GM23338 (cell line): ENCODE results near the gene ADAP1. TPM values are rescaled to one million over a fixed set of nuclear protein-coding genes. Genes with fewer than 3 reads are reported as not detected.

Experiments
- ATAC-seq: fragments of 200-7000 bp; cut with Tn5 transposase; 3 replicates; pipeline ENCODE4 v1.9.1; 2020
- DNase-seq: peaks from one replicate; pipeline ENCODE4 v3.0.0-alpha.2; 2015; ENCODE audit warnings: low spot score
- H2AFZ ChIP-seq: fragments of 200-600 bp; sonication (generic); 2 replicates; pipeline ENCODE4 v1.8.0; 2016; ENCODE audit warnings: antibody characterized with exemption, mild to moderate bottlenecking, moderate library complexity
- H3F3A ChIP-seq: fragments of 200-600 bp; sonication (generic); replicated peaks from 2 replicates; pipeline ENCODE4 v1.8.0; 2017; ENCODE audit warnings: antibody characterized with exemption, mixed run types, low read depth
- H3K27ac ChIP-seq: fragments of 200-600 bp; sonication (generic); 2 replicates; pipeline ENCODE4 v1.6.1; 2016; ENCODE audit warnings: low read depth
- H3K27me3 ChIP-seq: fragments of 200-600 bp; sonication (generic); 2 replicates; pipeline ENCODE4 v1.8.0; 2016; ENCODE audit warnings: mild to moderate bottlenecking, mixed run types, moderate library complexity; ENCODE audit not compliant: insufficient read depth
- H3K36me3 ChIP-seq: fragments of 200-600 bp; sonication (generic); 2 replicates; pipeline ENCODE4 v1.8.0; 2016; ENCODE audit warnings: mild to moderate bottlenecking; ENCODE audit not compliant: insufficient read depth
- H3K4me1 ChIP-seq: fragments of 200-600 bp; sonication (generic); 2 replicates; pipeline ENCODE4 v1.8.0; 2016; ENCODE audit warnings: mild to moderate bottlenecking, moderate library complexity; ENCODE audit not compliant: insufficient read depth
- H3K4me2 ChIP-seq: fragments of 200-600 bp; sonication (generic); 2 replicates; pipeline ENCODE4 v1.7.1; 2017; ENCODE audit warnings: mixed run types
- H3K4me3 ChIP-seq: fragments of 200-600 bp; sonication (generic); 2 replicates; pipeline ENCODE4 v1.6.1; 2016; ENCODE audit warnings: mixed run types
- H3K79me2 ChIP-seq: fragments of 200-600 bp; sonication (generic); replicated peaks from 2 replicates; pipeline ENCODE4 v1.8.0; 2017; ENCODE audit warnings: mild to moderate bottlenecking; ENCODE audit not compliant: insufficient read depth
- H3K9me2 ChIP-seq: fragments of 200-600 bp; sonication (generic); 2 replicates; pipeline ENCODE4 v1.8.0; 2017; ENCODE audit not compliant: insufficient read depth
- H4K20me1 ChIP-seq: fragments of 200-600 bp; sonication (generic); replicated peaks from 2 replicates; pipeline ENCODE4 v1.8.0; 2017; ENCODE audit warnings: mild to moderate bottlenecking; ENCODE audit not compliant: insufficient read depth
- H3K27ac Mint-ChIP-seq: 2 replicates; pipeline ENCODE4 v1.8.0; 2020; ENCODE audit warnings: inconsistent platforms, mild to moderate bottlenecking, moderate library complexity, mixed read lengths
- H3K27me3 Mint-ChIP-seq: 3 replicates; pipeline ENCODE4 v1.8.0; 2022; ENCODE audit warnings: low read depth, mild to moderate bottlenecking, moderate library complexity, mixed read lengths, inconsistent platforms; ENCODE audit not compliant: insufficient read depth, poor library complexity
- H3K36me3 Mint-ChIP-seq: 3 replicates; pipeline ENCODE4 v1.8.0; 2021; ENCODE audit warnings: low read depth, mild to moderate bottlenecking, inconsistent platforms, moderate library complexity, mixed read lengths
- H3K4me1 Mint-ChIP-seq: 3 replicates; pipeline ENCODE4 v1.8.0; 2020; ENCODE audit warnings: mild to moderate bottlenecking, inconsistent platforms, mixed read lengths
- H3K4me3 Mint-ChIP-seq: 3 replicates; pipeline ENCODE4 v1.8.0; 2021; ENCODE audit warnings: moderate library complexity, mild to moderate bottlenecking, inconsistent platforms, mixed read lengths
- H3K9me3 Mint-ChIP-seq: 3 replicates; pipeline ENCODE4 v1.8.0; 2020; ENCODE audit warnings: moderate library complexity, mild to moderate bottlenecking, inconsistent platforms, mixed read lengths
- EZH2 ChIP-seq: fragments of 200-600 bp; sonication (generic); IDR thresholded peaks from one replicate; pipeline ENCODE4 v1.8.0; 2017; ENCODE audit warnings: antibody characterized with exemption, mild to moderate bottlenecking, low read depth; ENCODE audit not compliant: unreplicated experiment
- EZH2phosphoT487 ChIP-seq: fragments of 200-600 bp; sonication (generic); IDR thresholded peaks from one replicate; pipeline ENCODE4 v1.8.1; 2018; ENCODE audit warnings: antibody characterized with exemption; ENCODE audit not compliant: unreplicated experiment
- STAT1 ChIP-seq: IDR thresholded peaks from one replicate; pipeline ENCODE4 v1.6.1; 2016; ENCODE audit warnings: antibody characterized with exemption; ENCODE audit not compliant: unreplicated experiment
- polyA plus RNA-seq: library from polyadenylated mRNA; unstranded; fragments of >200 nt; fragmentation: Nextera tagmentation; extraction: Ambion mirVana; gene quantifications from 2 replicates; pipeline ENCODE4 v1.2.1, GENCODE V29; 2016
- total RNA-seq: library from RNA; depleted of rRNA; stranded (reverse); fragments of >200 nt; shearing (Covaris generic); gene quantifications from 2 replicates; pipeline ENCODE4 v1.2.3, GENCODE V29; 2014; rRNA removed
- TF ChIP-seq, protein P1 (sequence below): fragments of 250-450 bp; sonication (Bioruptor Pico); IDR thresholded peaks from 2 replicates; pipeline ENCODE4 v1.5.0; 2020; ENCODE audit warnings: mild to moderate bottlenecking, moderate library complexity

ADAP1 gene
- total and polyA plus RNA-seq, 2 experiments from 2014 or later, result 2.2 to 9.6 TPM

GRCh38 chr7:849145-849544, 105.3 kb downstream of the ADAP1 start:
- Mint-ChIP-seq H3K4me1 (no peaks in the 10 kb centered on the region), H3K9me3 (peaks cover 7% of the 10 kb centered on the region), H3K27ac (no peak overlapping the region), H3K27me3 (peaks cover 8% of the 10 kb centered on the region), H3K4me3 (no peak overlapping the region), H3K36me3 (peaks cover 81% of the 10 kb centered on the region)
- H3K27me3 ChIP-seq, result no peaks in the 10 kb centered on the region
- H3K27ac ChIP-seq, result no peak overlapping the region
- H4K20me1 ChIP-seq, result peaks cover 14% of the 10 kb centered on the region
- H3K79me2 ChIP-seq, result peaks cover 42% of the 10 kb centered on the region
- H2AFZ ChIP-seq, result no peak overlapping the region
- no peaks in the 10 kb centered on the region for H3K4me1 ChIP-seq
- peaks cover 35% of the 10 kb centered on the region; the same call in 1 of the 2 replicates for H3K36me3 ChIP-seq
- H3F3A ChIP-seq, result peaks cover 4% of the 10 kb centered on the region; the same call in 1 of the 2 replicates
- TF ChIP-seq EZH2, result no peak
- TF ChIP-seq, protein P1, sequence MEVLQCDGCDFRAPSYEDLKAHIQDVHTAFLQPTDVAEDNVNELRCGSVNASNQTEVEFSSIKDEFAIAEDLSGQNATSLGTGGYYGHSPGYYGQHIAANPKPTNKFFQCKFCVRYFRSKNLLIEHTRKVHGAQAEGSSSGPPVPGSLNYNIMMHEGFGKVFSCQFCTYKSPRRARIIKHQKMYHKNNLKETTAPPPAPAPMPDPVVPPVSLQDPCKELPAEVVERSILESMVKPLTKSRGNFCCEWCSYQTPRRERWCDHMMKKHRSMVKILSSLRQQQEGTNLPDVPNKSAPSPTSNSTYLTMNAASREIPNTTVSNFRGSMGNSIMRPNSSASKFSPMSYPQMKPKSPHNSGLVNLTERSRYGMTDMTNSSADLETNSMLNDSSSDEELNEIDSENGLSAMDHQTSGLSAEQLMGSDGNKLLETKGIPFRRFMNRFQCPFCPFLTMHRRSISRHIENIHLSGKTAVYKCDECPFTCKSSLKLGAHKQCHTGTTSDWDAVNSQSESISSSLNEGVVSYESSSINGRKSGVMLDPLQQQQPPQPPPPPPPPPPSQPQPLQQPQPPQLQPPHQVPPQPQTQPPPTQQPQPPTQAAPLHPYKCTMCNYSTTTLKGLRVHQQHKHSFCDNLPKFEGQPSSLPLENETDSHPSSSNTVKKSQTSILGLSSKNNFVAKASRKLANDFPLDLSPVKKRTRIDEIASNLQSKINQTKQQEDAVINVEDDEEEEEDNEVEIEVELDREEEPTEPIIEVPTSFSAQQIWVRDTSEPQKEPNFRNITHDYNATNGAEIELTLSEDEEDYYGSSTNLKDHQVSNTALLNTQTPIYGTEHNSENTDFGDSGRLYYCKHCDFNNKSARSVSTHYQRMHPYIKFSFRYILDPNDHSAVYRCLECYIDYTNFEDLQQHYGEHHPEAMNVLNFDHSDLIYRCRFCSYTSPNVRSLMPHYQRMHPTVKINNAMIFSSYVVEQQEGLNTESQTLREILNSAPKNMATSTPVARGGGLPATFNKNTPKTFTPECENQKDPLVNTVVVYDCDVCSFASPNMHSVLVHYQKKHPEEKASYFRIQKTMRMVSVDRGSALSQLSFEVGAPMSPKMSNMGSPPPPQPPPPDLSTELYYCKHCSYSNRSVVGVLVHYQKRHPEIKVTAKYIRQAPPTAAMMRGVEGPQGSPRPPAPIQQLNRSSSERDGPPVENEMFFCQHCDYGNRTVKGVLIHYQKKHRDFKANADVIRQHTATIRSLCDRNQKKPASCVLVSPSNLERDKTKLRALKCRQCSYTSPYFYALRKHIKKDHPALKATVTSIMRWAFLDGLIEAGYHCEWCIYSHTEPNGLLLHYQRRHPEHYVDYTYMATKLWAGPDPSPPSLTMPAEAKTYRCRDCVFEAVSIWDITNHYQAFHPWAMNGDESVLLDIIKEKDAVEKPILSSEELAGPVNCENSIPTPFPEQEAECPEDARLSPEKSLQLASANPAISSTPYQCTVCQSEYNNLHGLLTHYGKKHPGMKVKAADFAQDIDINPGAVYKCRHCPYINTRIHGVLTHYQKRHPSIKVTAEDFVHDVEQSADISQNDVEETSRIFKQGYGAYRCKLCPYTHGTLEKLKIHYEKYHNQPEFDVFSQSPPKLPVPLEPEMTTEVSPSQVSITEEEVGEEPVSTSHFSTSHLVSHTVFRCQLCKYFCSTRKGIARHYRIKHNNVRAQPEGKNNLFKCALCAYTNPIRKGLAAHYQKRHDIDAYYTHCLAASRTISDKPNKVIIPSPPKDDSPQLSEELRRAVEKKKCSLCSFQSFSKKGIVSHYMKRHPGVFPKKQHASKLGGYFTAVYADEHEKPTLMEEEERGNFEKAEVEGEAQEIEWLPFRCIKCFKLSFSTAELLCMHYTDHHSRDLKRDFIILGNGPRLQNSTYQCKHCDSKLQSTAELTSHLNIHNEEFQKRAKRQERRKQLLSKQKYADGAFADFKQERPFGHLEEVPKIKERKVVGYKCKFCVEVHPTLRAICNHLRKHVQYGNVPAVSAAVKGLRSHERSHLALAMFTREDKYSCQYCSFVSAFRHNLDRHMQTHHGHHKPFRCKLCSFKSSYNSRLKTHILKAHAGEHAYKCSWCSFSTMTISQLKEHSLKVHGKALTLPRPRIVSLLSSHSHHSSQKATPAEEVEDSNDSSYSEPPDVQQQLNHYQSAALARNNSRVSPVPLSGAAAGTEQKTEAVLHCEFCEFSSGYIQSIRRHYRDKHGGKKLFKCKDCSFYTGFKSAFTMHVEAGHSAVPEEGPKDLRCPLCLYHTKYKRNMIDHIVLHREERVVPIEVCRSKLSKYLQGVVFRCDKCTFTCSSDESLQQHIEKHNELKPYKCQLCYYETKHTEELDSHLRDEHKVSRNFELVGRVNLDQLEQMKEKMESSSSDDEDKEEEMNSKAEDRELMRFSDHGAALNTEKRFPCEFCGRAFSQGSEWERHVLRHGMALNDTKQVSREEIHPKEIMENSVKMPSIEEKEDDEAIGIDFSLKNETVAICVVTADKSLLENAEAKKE (CRISPR knock-in tag), result no peak
- no peak for TF ChIP-seq STAT1
- no peak for TF ChIP-seq EZH2phosphoT487
- no peak for ATAC-seq
- no peaks in the 10 kb centered on the region for H3K9me2 ChIP-seq
- DNase-seq, result no peak
- H3K4me2 ChIP-seq, result no peak overlapping the region
- no peak overlapping the region for H3K4me3 ChIP-seq

Other genes with a start within 250 kb of the ADAP1 start
- 74.0 and 86.7 TPM in 2 replicates for gene DNAAF5, start 228.0 kb downstream of the ADAP1 start, total RNA-seq
- gene DNAAF5, start 228.0 kb downstream of the ADAP1 start, polyA plus RNA-seq, result 20.4 and 20.9 TPM in 2 replicates
- 34.7 and 36.7 TPM in 2 replicates for gene PRKAR1B, start 227.4 kb downstream of the ADAP1 start, total RNA-seq
- 30.6 and 35.7 TPM in 2 replicates for gene PRKAR1B, start 227.4 kb downstream of the ADAP1 start, polyA plus RNA-seq
- gene SUN1, start 122.2 kb downstream of the ADAP1 start, total RNA-seq, result 143 and 145 TPM in 2 replicates
- 57.9 and 63.3 TPM in 2 replicates for gene SUN1, start 122.2 kb downstream of the ADAP1 start, polyA plus RNA-seq
- 55.0 and 79.1 TPM in 2 replicates for gene GET4, start 78.1 kb downstream of the ADAP1 start, total RNA-seq
- 48.0 and 54.5 TPM in 2 replicates for gene GET4, start 78.1 kb downstream of the ADAP1 start, polyA plus RNA-seq
- gene COX19, start 20.9 kb upstream of the ADAP1 start, total RNA-seq, result 6.2 and 11.7 TPM in 2 replicates
- gene COX19, start 20.9 kb upstream of the ADAP1 start, polyA plus RNA-seq, result 12.6 and 13.9 TPM in 2 replicates
- gene CYP2W1, start 28.5 kb upstream of the ADAP1 start, total RNA-seq, result not detected in 2 replicates
- gene CYP2W1, start 28.5 kb upstream of the ADAP1 start, polyA plus RNA-seq, result not detected in 2 replicates
- gene GPR146, start 89.9 kb upstream of the ADAP1 start, total RNA-seq, result 0.16 and 0.28 TPM in 2 replicates
- gene GPR146, start 89.9 kb upstream of the ADAP1 start, polyA plus RNA-seq, result 0.37 TPM in 1 of 2 replicates, not detected in the other
- gene GPER1, start 133.4 kb upstream of the ADAP1 start, total RNA-seq, result 2.8 TPM in 1 of 2 replicates, not detected in the other
- gene GPER1, start 133.4 kb upstream of the ADAP1 start, polyA plus RNA-seq, result 0.42 and 0.89 TPM in 2 replicates
- 14.4 and 15.3 TPM in 2 replicates for gene ZFAND2A, start 205.5 kb upstream of the ADAP1 start, total RNA-seq
- 29.2 and 30.3 TPM in 2 replicates for gene ZFAND2A, start 205.5 kb upstream of the ADAP1 start, polyA plus RNA-seq